GM18951 (cell line): ENCODE results near the gene OR14C36.

Source experiments
- POLR2A ChIP-seq: IDR thresholded peaks from 4 replicates; pipeline ENCODE4 v1.6.1; 2011; ENCODE audit warnings: mild to moderate bottlenecking; ENCODE audit not compliant: insufficient read length, insufficient read depth; ENCODE audit errors: extremely low read depth
- in situ Hi-C: fragments of 300-500 bp; cut with MboI; formaldehyde crosslinking; loops from one replicate; pipeline ENCODE4 v1.12.0; 2022; ENCODE audit warnings: low sequenced_read_pairs, mixed read lengths, inconsistent platforms; ENCODE audit not compliant: unreplicated experiment

The OR14C36 gene

GRCh38 chr1:248380854-248381253 lies 32.3 kb downstream of the OR14C36 start:
- in situ Hi-C loops, result no loop called here
- TF ChIP-seq POLR2A, result no peak

DNA sequence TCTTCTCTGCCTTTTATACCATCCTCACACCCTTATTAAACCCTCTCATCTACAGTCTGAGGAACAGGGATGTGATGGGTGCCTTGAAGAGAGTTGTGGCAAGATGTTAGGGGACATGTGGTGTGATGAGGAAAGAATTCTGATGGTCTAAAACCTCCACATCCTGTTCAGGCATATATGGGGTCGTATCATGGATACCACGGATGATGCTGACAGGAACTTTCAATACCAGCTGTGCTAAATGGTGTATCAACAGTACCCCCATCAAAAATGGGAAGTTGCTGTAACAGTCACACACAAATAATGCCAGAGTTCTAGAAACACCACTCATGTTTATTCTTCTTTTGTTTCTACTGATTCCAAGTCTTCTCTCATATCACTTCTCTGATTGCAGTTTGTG lies 39.9 kb downstream of the OR14C36 start:
- TF ChIP-seq POLR2A, result no peak

GRCh38 chr1:248393050-248393449 lies 44.5 kb downstream of the OR14C36 start:
- in situ Hi-C loops, result no loop called here
- TF ChIP-seq POLR2A, result no peak

More for the DNA sequence above, 39.9 kb downstream of the OR14C36 start:
- in situ Hi-C loops, result no loop called here
